Choroid plexus epithelial cell (primary cell): ENCODE results near the gene DHRS3.

Experiments used
- DNase-seq: peaks from one replicate; pipeline ENCODE4 v3.0.0-alpha.2; 2010; ENCODE audit warnings: low read depth
- H3K4me3 ChIP-seq: 2 replicates; pipeline ENCODE4 v1.5.1; 2011; ENCODE audit warnings: low read depth, mild to moderate bottlenecking, control low read depth, low read length, moderate library complexity
- TF ChIP-seq, protein P1 (sequence below): conservative IDR thresholded peaks from 2 replicates; pipeline ENCODE4 v1.5.1; 2011; ENCODE audit warnings: low read depth, mild to moderate bottlenecking, control low read depth, inconsistent platforms, low read length, moderate library complexity

The DHRS3 gene

DNA sequence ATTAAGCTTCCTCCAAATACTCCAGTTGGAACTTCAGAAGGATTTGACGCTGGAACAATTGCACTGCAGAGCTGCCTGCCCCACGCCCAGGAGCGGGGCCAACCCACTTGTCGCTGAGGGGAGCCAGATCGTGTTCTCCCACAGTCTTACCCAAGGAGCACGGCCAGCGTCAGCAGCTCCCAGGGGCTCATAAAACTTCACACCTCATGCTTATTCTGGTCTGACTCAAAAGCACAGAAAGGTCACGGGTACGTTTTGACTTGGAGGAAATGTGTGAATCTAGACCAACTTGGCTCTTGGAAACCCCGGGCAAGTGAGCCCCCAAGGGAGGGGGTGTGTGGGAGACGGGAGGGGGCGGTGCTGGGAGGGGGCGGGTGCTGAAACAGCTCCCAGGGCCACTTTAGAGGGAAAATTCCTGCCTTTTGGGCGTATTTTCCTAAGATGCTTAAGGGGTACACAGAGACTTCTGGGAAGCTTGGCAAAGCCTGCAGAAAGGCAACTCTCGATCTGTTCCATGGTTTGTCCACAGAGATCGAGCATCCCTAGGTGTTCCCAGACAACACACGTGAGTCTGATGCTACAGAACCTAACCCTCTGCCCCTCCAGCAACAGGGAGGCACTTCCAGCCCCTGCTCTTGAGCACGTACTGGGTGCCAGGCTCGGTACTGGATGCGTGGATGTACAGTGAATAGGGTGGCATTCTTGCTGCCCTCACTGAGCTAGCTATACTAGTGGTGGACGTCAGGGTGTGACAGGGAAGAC is 98.9 kb downstream of the DHRS3 start:
- DNase-seq = peak; percentile 88
- H3K4me3 ChIP-seq = no peak overlapping the region
- TF ChIP-seq, protein P1, sequence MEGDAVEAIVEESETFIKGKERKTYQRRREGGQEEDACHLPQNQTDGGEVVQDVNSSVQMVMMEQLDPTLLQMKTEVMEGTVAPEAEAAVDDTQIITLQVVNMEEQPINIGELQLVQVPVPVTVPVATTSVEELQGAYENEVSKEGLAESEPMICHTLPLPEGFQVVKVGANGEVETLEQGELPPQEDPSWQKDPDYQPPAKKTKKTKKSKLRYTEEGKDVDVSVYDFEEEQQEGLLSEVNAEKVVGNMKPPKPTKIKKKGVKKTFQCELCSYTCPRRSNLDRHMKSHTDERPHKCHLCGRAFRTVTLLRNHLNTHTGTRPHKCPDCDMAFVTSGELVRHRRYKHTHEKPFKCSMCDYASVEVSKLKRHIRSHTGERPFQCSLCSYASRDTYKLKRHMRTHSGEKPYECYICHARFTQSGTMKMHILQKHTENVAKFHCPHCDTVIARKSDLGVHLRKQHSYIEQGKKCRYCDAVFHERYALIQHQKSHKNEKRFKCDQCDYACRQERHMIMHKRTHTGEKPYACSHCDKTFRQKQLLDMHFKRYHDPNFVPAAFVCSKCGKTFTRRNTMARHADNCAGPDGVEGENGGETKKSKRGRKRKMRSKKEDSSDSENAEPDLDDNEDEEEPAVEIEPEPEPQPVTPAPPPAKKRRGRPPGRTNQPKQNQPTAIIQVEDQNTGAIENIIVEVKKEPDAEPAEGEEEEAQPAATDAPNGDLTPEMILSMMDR = no peak
